SK-N-DZ (cell line): Measurements from ENCODE around the gene LSS. TPM values are rescaled to one million over a fixed set of nuclear protein-coding genes. Genes with fewer than 3 reads are reported as not detected.

Source experiments
- DNase-seq: peaks from one replicate; pipeline ENCODE4 v3.0.0-alpha.2; 2015; ENCODE audit warnings: low spot score
- polyA plus RNA-seq, 2 experiments: library from polyadenylated mRNA; depleted of rRNA; stranded (reverse); fragments of >200 nt; gene quantifications; 2 replicates each; pipeline ENCODE4 v1.2.3, GENCODE V29; 2014

The LSS gene
- polyA plus RNA-seq (2014; cell fraction: cytosol; rRNA removed), result 48.9 and 53.7 TPM in 2 replicates
- 209 and 252 TPM in 2 replicates for polyA plus RNA-seq (2014; cell fraction: nucleus; rRNA removed)

DNA sequence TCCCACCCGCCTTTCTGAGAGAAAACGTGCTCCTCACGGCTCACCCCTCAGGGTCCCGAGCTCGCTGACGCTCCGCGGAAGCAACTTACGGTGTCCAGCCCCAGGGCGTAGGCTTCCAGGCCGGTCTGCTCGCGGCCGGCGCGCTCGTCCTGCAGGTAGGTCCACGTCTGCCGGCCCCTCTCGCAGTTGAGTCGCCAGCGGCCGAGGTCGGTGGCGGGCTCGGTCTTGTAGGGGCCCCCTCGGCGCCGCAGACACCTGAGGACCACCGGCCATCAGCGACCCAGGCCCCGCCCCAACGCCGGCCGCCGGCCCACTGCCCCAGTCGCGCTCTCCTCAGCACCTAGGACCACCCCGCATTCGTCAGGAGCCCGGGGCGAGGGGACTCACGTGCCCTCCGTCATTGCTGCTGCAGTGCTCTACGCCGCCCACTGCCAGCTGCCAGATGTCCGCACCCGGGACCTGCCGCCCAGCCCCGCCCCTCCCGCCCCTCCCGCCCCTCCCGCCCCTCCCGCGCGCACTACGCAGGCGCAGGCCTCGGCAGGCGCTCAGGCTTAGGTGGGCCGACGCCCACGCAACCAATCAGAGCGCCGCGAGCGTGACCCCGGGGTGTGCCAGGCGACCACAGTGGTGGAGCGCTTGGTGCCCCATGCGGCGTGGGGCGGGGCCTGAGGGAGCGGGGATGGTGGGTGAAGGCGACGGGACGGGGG, at the start of gene LSS:
LSS (minus strand) TSS at position 430 of the 707 bp plus-strand sequence; CDS start at position 401, 29 bp downstream.
- DNase-seq, result peak; percentile 96

GRCh38 chr21:46274797-46275390, 46.3 kb upstream of the LSS start:
- no peak for DNase-seq

DNA sequence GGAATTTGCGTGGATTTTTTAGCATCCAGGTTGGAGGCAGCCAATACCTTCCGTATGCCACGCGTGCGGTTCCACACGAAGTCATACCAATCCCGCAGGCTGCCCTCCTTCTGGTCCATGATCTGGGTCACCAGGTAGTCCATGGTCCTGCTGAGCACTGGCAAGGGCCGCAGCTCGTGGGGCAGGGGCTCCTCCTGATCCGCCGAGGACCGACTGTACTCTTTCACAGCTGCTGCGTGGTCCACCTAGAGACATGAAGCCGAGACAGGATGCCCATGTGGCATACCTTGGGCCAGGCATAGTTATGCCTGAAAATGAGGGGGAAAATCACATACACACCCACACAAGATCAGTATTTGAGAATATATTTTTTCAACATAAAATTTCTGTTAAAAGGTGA, 44.8 kb upstream of the LSS start:
- DNase-seq, result no peak

- DNase-seq, result no peak
Measured at GRCh38 chr21:46269466-46269865, 40.9 kb upstream of the LSS start.

DNA sequence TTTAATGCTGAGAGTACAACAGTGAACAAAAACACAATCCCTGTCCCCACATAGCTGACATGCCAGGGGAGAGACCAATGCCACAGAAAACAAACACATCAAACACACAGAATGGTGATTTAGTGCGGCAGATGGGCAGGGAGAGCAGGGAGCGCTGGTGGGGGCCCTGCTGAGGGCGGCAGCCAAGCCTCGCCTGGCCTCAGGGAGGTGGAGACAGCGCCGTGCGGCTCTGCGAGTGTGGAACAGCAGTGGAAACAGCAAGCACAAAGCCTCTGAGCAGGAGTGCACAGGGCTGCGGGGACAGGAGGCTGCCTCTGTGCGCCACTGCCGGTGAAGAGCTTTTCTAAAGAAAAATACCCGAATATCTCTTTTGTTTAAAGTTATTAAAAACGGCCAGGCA, 39.8 kb upstream of the LSS start:
- DNase-seq, result no peak

GRCh38 chr21:46266946-46267345, 38.4 kb upstream of the LSS start:
- no peak for DNase-seq

- DNase-seq, result no peak
Measured at GRCh38 chr21:46265736-46266525, 37.4 kb upstream of the LSS start.

DNA sequence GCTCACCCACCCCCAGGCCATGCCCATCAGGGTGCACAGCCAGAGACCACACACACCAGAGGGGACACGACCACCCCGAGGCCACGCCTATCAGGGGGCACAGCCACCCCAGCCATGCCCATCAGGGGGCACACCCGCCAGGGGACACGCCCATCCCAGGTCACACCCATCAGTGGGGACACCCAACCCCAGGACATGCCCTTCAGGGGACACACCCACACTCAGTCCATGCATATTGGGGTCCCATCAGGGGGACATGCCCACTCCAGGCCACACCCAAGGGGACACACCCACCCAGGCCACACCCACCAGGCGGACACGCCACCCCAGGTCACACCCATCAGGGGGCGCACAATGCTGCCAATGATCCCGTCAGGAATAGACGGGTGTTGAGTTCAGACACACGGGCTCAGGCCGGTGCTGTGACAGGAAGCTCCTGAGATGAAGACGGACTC, 36.1 kb upstream of the LSS start:
- DNase-seq, result no peak

- DNase-seq, result no peak
Measured at GRCh38 chr21:46264046-46264689, 35.6 kb upstream of the LSS start.

- no peak for DNase-seq
Measured at GRCh38 chr21:46256501-46256994, 28.0 kb upstream of the LSS start.

- no peak for DNase-seq
Measured at GRCh38 chr21:46255758-46256337, 27.3 kb upstream of the LSS start.

- DNase-seq, result no peak
Measured at GRCh38 chr21:46255166-46255565, 26.6 kb upstream of the LSS start.

- DNase-seq, result no peak
Measured at GRCh38 chr21:46254208-46254975, 25.8 kb upstream of the LSS start.

DNA sequence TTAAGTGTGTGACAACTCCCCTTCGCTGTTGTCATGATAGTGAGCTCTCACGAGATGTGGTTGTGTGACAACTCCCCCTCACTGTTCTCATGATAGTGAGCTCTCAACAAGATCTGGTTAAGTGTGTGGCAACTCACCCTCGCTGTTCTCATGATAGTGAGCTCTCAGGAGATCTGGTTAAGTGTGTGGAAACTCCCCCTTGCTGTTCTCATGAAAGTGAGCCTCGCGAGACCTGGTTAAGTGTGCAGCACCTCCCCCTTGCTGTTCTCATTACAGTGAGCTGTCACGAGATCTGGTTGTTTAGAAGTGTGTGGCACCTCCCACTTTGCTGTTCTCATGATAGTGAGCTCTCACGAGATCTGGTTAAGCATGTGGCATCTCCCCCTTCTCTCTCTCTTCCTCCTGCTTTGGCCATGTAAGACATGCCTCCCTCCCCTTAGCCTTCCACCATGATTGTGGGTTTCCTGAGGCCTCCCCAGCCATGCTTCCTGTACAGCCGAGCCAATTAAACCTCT, 25.1 kb upstream of the LSS start:
- no peak for DNase-seq

GRCh38 chr21:46252840-46253239, 24.3 kb upstream of the LSS start:
- no peak for DNase-seq

GRCh38 chr21:46250146-46250725, 21.7 kb upstream of the LSS start:
- no peak for DNase-seq

- no peak for DNase-seq
Measured at GRCh38 chr21:46248827-46249226, 20.3 kb upstream of the LSS start.

DNA sequence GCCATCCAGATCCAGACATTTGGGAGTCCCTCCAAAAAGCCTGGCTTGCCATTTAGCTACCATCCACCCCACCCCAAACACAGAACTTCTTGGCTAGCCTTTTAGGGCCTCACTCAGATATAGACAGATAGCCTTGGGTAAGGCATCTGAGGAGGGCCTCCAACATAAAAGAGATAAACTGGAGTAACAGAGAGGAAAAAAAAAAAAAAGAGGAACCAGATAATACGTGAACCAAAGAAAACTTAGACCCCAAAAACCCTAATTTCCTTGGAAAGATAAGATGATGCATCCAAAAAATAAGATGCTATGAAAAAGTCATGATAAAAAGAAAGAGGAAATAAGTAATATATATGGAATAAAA, 19.8 kb upstream of the LSS start:
- no peak for DNase-seq

GRCh38 chr21:46247699-46248421, 19.3 kb upstream of the LSS start:
- DNase-seq, result no peak
